T47D (cell line): Measurements from ENCODE around the gene ZDHHC1.
A peak's percentile ranks its signal among the peaks of the same experiment; 100 is the strongest.

Source experiments
- DNase-seq, 2 experiments: peaks; one replicate each; pipeline versions ENCODE4 v3.0.0 to v3.0.0-alpha.2; 2011 to 2012; ENCODE audit warnings: low read depth in 1 of 2, low spot score in 1 of 2
- JUND ChIP-seq: IDR thresholded peaks from 2 replicates; pipeline ENCODE4 v1.6.1; 2012; ENCODE audit warnings: low read depth
- in situ Hi-C: cut with HindIII; loops from 2 replicates; pipeline ENCODE4 v1.10.0; 2016; ENCODE audit warnings: low sequenced_read_pairs, low pct_unique_long_range_greater_than_20kb

The ZDHHC1 gene

GRCh38 chr16:67407788-67408452, 8.4 kb downstream of the ZDHHC1 start:
- DNase-seq, result no peak
- in situ Hi-C loops, result no loop called here
- no peak for TF ChIP-seq JUND

GRCh38 chr16:67407176-67407787, 9.0 kb downstream of the ZDHHC1 start:
- no peak for TF ChIP-seq JUND
- in situ Hi-C loops, result no loop called here
- DNase-seq, result no peak

GRCh38 chr16:67406111-67406971, 9.9 kb downstream of the ZDHHC1 start:
- in situ Hi-C loops, result no loop called here
- TF ChIP-seq JUND, result no peak
- no peak for DNase-seq

GRCh38 chr16:67405336-67405735, 10.9 kb downstream of the ZDHHC1 start:
- in situ Hi-C loops, result no loop called here
- DNase-seq, result no peak
- TF ChIP-seq JUND, result no peak

DNA sequence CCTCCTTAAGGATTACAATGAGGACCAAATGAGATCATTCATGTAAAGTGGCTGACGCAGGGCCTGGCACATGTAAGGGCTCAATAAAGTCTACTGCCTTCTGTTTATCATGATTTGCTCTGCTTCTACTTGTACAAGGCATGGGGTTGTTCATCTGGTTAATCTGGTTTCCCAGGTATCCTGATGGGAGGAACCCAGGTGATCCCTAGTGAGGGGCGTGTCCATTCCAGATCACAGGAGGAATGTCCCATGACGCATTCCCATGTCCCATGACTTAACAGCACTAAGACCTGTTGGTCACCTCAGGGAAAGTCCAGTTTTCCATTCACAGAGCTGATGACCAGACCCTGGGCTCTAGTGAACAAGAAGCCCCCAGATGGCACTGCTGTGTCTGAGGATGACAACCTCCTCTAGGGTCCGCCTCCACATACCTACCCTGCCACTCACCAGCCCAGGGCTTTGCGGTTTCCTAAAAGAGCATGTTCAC, 11.5 kb downstream of the ZDHHC1 start:
- TF ChIP-seq JUND, result no peak
- DNase-seq, result peak; percentile 91 to 98
- in situ Hi-C loops, result no loop called here

DNA sequence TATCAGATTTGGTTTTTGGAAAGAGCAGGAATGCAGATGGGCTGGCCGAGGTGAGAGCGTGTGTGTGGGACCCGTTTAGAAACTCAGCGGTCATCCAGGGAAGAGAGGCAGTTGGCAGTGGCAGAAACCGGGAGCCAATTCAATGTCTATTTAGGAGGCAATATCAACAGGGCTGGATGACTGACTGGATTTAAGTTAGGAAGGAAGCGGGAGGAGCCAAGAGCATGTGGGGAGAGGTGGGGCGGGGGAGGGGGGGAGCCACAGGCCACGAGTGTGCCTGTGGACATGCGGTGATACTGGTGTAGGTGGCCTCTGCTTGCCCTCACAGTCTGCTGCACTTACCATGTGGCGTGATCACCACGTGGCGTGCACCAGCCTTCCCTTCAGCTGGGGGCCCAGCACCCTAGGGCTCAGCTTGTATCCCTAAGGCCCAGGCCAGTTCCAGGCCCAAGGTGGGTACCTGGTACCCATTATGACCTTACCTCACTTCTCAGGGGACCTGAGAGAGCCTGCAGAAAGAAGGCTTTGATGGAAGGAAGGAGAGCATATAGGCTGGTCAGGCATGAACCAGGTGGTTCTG, 12.2 kb downstream of the ZDHHC1 start:
- DNase-seq, result no peak
- in situ Hi-C loops, result no loop called here

GRCh38 chr16:67400901-67401300, 15.4 kb downstream of the ZDHHC1 start:
- no peak for TF ChIP-seq JUND
- in situ Hi-C loops, result no loop called here
- DNase-seq, result no peak

More for the DNA sequence above, 12.2 kb downstream of the ZDHHC1 start:
- TF ChIP-seq JUND, result no peak

GRCh38 chr16:67399749-67400704, 16.2 kb downstream of the ZDHHC1 start:
- no peak for DNase-seq
- TF ChIP-seq JUND, result no peak
- in situ Hi-C loops, result no loop called here

GRCh38 chr16:67399218-67399733, 17.0 kb downstream of the ZDHHC1 start:
- in situ Hi-C loops, result no loop called here
- no peak for DNase-seq
- no peak for TF ChIP-seq JUND

- in situ Hi-C loops, result no loop called here
These were observed 17.6 kb downstream of the ZDHHC1 start for GRCh38 chr16:67398546-67399217.

More at GRCh38 chr16:67398546-67399217, 17.6 kb downstream of the ZDHHC1 start:
- DNase-seq, result no peak
- no peak for TF ChIP-seq JUND
